ENCODE results near the gene MOV10.
"Not testable (repeated sequence)": the region's sequence is repeated elsewhere in the genome, so short reads cannot be mapped to it uniquely, and the experiment has no call there.

MOV10 gene, protein sequence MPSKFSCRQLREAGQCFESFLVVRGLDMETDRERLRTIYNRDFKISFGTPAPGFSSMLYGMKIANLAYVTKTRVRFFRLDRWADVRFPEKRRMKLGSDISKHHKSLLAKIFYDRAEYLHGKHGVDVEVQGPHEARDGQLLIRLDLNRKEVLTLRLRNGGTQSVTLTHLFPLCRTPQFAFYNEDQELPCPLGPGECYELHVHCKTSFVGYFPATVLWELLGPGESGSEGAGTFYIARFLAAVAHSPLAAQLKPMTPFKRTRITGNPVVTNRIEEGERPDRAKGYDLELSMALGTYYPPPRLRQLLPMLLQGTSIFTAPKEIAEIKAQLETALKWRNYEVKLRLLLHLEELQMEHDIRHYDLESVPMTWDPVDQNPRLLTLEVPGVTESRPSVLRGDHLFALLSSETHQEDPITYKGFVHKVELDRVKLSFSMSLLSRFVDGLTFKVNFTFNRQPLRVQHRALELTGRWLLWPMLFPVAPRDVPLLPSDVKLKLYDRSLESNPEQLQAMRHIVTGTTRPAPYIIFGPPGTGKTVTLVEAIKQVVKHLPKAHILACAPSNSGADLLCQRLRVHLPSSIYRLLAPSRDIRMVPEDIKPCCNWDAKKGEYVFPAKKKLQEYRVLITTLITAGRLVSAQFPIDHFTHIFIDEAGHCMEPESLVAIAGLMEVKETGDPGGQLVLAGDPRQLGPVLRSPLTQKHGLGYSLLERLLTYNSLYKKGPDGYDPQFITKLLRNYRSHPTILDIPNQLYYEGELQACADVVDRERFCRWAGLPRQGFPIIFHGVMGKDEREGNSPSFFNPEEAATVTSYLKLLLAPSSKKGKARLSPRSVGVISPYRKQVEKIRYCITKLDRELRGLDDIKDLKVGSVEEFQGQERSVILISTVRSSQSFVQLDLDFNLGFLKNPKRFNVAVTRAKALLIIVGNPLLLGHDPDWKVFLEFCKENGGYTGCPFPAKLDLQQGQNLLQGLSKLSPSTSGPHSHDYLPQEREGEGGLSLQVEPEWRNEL

GRCh38 chr1:112674440-112674985, at the start of gene MOV10:
Gene MOV10 (plus strand): TSS chr1:112674659. CDS start chr1:112674913, 254 bp downstream.
- DNase-seq (ENCODE audit: low read depth in 3 of 3, low spot score in 1 of 3): peak in 2 of 3 donors; percentile 16 to 20

GRCh38 chr1:112625696-112626095, 48.8 kb upstream of the MOV10 start:
- no peak for DNase-seq (ENCODE audit: low read depth in 3 of 3, low spot score in 1 of 3)

- DNase-seq (ENCODE audit: low read depth in 3 of 3, low spot score in 1 of 3): no peak
Observed at GRCh38 chr1:112626193-112626592, 48.3 kb upstream of the MOV10 start.

DNA sequence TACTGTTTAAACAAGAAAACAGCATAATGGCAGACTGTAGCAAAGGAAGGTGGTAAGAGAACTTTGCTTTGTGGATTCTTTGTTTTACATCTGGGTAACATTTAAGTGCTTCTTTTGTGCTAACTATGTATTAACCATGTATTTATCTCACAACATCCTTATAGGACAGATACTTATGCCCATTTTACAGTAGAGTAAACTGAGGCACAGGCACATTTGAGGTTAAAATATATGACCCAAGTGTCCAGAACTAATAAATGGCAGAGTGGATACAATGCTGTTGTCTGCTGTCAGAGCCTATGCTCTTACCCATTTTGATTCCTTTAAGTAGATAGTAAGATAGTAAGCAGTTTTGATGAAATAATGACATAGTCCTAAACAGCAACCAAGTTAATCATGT, 47.6 kb upstream of the MOV10 start:
- no peak for DNase-seq (ENCODE audit: low read depth in 3 of 3, low spot score in 1 of 3)

DNA sequence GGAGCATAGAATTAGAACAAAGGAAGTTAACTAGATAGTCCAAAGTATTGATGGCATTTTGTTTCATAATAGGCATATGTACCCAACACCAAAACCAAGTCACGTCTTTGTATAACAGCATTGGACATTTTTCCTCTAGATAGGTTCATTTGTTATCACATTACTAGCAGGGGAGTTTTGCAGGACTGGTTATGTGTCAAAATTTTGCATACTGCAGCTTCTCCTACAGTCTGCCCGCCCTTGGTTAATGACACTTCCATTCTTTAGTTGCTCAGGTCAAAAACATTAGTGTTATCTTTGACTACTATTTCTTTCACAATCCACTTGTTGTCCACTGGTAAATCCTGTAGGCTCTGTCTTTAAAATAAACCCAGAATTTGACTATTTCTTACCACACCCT, 45.9 kb upstream of the MOV10 start:
- no peak for DNase-seq (ENCODE audit: low read depth in 3 of 3, low spot score in 1 of 3)

GRCh38 chr1:112629256-112629655, 45.2 kb upstream of the MOV10 start:
- no peak for DNase-seq (ENCODE audit: low read depth in 3 of 3, low spot score in 1 of 3)

GRCh38 chr1:112633628-112634027, 40.8 kb upstream of the MOV10 start:
- no peak for DNase-seq (ENCODE audit: low read depth in 3 of 3, low spot score in 1 of 3)

DNA sequence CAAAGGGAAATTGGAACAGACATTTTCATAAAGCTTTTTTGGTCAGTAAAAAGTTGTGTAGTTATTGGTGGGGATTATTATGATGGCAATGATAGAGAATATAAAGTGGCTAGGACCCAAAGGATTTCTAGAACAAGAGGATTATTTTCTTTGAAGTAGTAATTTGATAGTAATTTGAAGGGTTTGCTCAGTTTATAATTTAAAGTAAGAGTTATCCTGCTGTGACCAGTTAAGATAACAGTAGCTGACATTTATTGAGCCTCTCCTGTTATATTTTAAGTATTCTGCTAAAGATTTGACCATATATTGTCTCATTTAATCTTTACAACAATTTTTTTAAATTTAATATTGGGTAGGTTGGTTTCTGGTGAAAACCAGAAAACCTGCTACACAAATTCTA, 40.1 kb upstream of the MOV10 start:
- DNase-seq (ENCODE audit: low read depth in 3 of 3, low spot score in 1 of 3): no peak

DNA sequence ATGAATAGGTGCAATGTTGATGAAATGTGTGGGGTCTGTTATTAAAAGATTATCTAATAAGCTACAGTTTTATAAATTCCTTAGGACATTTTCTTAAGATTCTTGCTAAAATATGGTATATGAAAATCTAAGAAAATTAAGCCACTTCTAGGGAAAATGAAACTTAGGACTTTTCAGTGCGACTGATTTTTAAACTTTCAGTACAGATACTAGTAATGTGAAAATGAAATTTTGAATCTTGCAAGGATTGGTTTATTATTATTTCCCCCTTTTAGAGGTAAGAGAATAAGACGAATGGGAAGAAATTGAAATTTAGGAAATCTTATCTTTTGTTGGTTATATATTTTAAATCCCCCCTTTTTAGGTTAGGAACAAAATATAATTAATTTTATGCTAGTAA, 38.4 kb upstream of the MOV10 start:
- no peak for DNase-seq (ENCODE audit: low read depth in 3 of 3, low spot score in 1 of 3)

DNA sequence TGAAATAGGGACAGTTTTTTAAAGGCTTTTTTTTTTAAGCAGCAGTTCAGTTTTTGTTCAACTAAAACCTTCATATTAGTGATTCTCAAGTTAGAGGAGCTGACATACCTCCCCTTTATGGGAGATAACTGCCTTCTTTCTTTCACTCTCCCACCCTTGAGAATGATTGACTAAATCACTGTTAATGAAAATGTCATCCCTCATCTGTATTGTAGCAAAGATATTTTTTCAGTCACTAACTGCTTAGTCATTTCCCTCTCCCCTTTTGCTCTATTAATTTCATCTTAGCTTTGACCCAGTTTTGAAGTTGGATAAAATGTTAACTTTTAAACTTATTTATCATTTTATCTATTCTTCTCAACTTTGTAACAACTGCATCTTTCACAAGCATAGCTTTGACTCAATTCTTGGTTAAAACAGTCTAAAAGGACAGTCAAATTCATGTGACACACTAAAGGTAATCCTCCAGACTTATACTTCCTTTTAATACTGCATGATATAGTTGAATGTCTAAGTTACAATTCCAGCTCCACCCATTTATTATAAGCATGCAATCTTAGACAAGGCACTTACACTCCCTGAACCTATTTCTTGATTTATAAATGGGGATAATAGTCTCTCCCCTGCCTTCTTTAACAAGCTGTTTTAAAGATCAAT, 37.7 kb upstream of the MOV10 start:
- DNase-seq (ENCODE audit: low read depth in 3 of 3, low spot score in 1 of 3): no peak

GRCh38 chr1:112637254-112638109, 37.0 kb upstream of the MOV10 start:
- no peak for DNase-seq (ENCODE audit: low read depth in 3 of 3, low spot score in 1 of 3)

DNA sequence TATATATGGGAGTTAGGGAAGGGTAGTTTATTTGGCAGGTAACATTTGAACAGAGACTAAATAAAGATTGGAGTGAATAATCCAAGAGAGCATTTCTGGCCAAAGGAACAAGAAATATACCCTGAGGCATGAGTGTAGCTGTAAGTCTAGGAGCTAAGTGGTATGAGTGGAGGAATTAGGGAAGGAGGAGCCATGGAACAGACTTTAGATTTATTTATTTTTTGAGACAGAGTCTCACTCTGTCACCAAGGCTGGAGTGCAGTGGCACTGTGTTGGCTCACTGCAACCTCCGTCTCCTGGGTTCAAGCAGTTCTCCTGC, 36.4 kb upstream of the MOV10 start:
- DNase-seq (ENCODE audit: low read depth in 3 of 3, low spot score in 1 of 3): no peak

GRCh38 chr1:112640437-112640836, 34.0 kb upstream of the MOV10 start:
- DNase-seq (ENCODE audit: low read depth in 3 of 3, low spot score in 1 of 3): not testable (repeated sequence)

- no peak for DNase-seq (ENCODE audit: low read depth in 3 of 3, low spot score in 1 of 3)
Observed at GRCh38 chr1:112643080-112643479, 31.4 kb upstream of the MOV10 start.

DNA sequence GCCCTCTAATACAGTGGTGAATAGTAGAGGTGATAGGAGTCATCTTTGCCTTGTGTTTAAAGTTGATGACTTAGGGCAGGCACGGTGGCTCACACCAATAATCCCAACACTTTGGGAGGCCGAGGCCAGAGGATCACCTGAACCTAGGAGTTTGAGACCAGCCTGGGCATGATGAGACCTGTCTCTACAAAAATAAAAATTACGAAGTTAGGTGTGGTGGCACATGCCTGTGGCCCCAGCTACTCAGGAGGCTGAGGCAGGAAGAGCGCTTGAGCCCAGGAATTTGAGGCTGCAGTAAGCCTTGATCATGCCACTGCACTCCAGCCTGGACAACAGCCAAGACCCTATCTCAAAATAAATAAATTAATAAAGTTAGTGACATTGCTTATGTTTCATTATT, 28.2 kb upstream of the MOV10 start:
- DNase-seq (ENCODE audit: low read depth in 3 of 3, low spot score in 1 of 3): no peak

GRCh38 chr1:112651205-112651604, 23.3 kb upstream of the MOV10 start:
- DNase-seq (ENCODE audit: low read depth in 3 of 3, low spot score in 1 of 3): no peak

DNA sequence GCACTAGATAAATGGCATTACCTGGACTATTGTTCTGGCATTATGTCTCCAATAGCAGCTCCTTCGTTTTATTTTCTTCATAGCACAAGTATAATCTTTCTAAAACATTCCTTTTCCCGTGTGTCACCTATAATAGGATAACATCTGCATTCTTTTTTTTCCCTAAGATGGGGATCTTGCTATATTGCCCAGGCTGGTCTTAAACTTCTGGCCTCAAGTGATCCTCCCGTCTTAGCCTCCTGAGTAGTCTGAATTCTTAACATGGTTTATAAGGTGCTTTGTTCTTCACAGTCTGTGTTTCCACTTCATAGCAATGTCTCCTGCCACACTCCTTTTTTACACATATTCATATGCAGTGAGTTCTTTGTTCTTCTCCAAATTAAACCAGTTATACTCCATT, 8.6 kb upstream of the MOV10 start:
- no peak for DNase-seq (ENCODE audit: low read depth in 3 of 3, low spot score in 1 of 3)

DNA sequence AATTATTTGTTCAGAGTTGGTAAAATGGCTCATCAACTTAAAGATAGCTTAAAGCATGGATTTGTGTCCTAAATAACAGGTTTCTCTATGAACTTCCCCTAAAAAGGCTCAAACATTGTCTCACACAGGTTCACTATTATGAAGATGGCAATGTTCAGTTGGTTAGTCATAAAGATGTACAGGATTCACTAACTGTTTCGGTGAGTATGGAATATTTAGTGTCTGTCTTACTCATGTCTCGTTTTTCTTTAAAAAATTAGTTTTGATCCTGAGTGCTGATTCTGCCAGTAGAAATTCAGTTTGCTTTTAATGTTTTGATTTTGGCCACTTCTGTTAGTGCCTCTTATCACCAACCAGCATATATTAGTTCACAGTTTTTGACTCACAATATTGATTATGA, 7.5 kb upstream of the MOV10 start:
- DNase-seq (ENCODE audit: low read depth in 3 of 3, low spot score in 1 of 3): no peak

- no peak for DNase-seq (ENCODE audit: low read depth in 3 of 3, low spot score in 1 of 3)
Observed at GRCh38 chr1:112672009-112672408, 2.5 kb upstream of the MOV10 start.

DNA sequence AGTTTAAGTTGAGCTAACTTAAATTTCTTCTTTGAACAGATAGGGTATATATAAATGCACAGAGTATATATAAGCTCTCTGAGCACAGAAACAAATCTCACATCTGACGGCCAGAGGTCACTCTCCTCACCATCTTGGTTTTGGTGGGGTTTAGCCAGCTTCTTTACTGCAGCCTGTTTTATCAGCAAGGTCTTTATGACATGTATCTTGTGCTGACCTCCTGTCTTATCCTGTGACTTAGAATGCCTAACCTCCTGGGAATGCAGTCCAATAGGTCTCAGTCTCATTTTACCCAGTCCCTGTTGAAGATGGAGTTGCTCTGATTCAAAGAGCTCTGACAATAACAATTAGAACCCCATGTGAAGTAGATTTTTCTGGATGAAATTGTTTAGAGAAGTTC, 1.6 kb upstream of the MOV10 start:
- DNase-seq (ENCODE audit: low read depth in 3 of 3, low spot score in 1 of 3): no peak

All from stimulated activated CD4-positive, alpha-beta T cell treated with anti-CD3 and anti-CD28 coated beads, TNF-alpha, amount 100 ng/mL, for 1 hour (primary cell).